LNCaP clone FGC (cell line): ENCODE measurements around the gene EIF5.

ENCODE experiments used
- DNase-seq: peaks from one replicate; pipeline ENCODE4 v3.0.0-alpha.2; 2011; ENCODE audit warnings: low read depth
- H3K4me3 ChIP-seq: 2 replicates; pipeline ENCODE4 v1.5.1; 2011; ENCODE audit warnings: mild to moderate bottlenecking, low read depth, low read length, control low read depth
- CTCF ChIP-seq: IDR thresholded peaks from 2 replicates; pipeline ENCODE4 v1.5.1; 2012; ENCODE audit warnings: mild to moderate bottlenecking; ENCODE audit not compliant: control insufficient read depth, insufficient read depth; ENCODE audit errors: extremely low read depth

The EIF5 gene

DNA sequence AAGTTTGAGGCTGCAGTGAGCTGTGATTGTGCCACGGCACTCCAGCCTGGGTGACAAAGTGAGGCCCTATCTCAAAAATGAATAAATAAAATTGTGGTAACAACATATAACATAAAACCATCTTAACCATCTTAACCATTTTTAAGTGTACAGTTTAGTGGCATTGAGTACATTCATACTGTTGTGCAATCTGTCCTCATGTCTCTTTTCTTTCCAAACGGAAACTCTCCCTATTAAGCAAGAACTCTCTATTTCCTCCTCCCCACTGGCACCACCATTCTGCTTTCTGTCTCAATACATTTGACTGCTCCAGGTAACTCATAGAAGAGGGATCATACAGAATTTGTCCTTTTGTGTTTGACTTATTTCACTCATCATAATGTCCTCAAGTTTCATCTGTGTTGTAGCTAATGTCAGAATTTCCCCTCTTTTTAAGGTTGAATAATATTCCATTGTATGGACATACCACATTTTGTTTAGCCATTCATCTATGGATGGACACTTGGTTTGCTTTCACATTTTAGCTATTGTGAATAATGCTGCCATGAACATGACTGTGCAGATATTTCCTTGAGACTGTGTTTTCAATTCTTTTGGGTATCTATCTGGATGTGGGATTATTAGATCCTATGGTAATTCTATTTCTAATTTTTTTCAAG, 46.8 kb downstream of the EIF5 start:
- DNase-seq: no peak
- no peak for TF ChIP-seq CTCF
- no peak overlapping the region for H3K4me3 ChIP-seq

GRCh38 chr14:103382376-103382775, 48.3 kb downstream of the EIF5 start:
- no peak overlapping the region for H3K4me3 ChIP-seq
- DNase-seq: no peak
- TF ChIP-seq CTCF: no peak

GRCh38 chr14:103384450-103385151, 50.6 kb downstream of the EIF5 start:
- H3K4me3 ChIP-seq: peak overlapping the region; percentile 99
- DNase-seq: no peak
- no peak for TF ChIP-seq CTCF

DNA sequence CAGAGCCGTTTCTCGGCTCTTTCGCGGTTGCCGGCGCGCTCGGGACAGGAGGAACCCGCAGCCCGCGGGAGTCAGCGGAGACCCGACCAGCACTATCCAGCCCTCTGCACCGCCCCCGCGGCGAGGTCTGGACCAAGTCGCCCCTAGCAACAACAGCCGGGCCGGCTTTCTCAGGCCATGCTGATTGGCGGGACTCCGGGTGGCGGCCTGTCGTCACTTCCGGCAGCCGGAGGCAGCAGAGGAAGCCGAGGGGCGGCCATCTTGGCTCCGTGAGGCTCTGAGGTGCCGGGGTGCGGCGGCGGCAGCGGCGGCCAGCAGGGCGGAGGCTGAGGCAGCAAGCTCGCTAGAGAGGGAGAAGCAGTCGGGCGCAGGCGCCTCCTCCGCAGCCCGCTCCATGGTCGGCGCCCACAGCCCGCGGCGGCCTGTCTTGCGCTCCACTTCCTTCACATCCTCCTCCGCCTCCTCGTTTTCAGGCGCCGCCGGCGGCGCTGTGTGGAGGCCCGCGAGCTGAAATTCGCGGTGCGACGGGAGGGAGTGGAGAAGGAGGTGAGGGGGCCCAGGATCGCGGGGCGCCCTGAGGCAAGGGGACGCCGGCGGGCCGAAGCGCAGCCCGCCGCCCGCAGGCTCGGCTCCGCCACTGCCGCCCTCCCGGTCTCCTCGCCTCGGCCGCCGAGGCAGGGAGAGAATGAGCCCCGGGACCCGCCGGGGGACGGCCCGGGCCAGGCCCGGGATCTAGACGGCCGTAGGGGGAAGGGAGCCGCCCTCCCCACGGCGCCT, 51.3 kb downstream of the EIF5 start, which contains the start of gene MARK3:
MARK3 (plus strand) TSS at position 264 of the 777 bp plus-strand sequence. CDS start 615 bp downstream, outside the sequence.
- peak within 1 kb of the TSS; percentile 99 for H3K4me3 ChIP-seq
- DNase-seq: peak; percentile 84
- 0 out of 2 replicates have a peak, but pooled peaks have one; percentile 4 for TF ChIP-seq CTCF

DNA sequence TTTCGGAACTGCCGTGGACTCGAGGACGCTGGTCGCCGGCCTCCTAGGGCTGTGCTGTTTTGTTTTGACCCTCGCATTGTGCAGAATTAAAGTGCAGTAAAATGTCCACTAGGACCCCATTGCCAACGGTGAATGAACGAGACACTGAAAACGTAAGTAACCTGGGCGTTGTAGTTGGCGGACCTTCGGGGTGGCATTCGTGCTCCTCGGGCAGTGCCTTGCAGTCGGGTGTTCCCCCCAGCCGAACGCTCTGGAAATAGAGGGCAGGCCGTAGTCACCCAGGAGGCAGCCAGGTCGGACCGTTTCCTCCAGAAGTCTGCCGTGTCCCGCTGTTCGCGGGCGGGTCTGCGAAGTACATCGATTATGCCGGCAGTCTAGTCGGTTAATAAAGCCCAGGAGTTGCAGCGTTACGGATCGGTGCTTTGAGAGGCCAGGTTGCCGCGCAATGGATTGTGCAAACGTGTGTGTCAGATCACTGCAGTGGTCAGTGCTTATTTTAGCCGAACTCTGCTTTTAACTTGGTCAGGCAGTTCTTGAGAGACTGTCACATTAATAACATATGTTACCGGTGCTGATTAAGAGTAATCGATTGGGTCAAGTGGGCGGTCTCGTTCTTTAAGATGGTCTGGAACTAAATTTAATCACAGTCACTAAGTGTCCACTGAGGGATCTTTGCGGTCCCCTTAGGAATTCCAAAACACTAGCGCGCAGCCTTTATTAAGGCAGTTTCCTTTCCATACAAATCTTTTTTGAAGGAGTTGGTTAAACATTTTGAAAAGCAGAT, 52.1 kb downstream of the EIF5 start:
- DNase-seq: no peak
- TF ChIP-seq CTCF: no peak
- H3K4me3 ChIP-seq: peak overlapping the region; percentile 99

DNA sequence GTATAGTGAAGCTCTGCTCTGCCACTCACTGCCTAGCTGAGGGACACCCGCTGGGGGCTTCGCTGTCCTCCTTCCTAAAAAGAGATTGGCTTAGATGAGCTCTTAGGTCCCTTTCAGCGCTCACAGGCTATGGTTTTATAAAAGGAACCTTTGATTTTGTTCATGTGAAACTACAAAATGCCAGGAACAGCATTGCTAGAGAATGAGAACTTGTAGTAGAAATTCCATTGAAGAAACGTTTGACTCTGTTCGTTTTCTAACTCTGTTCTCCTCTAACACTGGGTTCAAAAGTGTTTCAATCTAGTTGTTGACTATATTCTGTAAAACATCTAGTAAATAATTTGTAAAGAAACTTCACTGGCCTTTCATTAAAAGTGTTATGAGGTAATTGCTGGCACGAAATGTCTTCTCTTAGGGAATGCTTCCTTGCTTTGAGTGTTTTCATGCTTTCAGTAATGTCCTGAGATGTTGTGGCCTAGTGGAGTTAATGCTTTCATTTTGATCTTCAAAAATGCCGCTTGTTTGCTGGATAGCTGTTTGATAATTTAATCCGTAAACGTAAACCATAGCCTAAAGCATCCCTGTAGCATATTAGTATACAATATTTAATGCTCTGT, 52.8 kb downstream of the EIF5 start:
- DNase-seq: no peak
- H3K4me3 ChIP-seq: peak overlapping the region; percentile 99
- no peak for TF ChIP-seq CTCF
